Measurements from ENCODE around the gene ZFPM1.

- TF ChIP-seq CTCF (IDR thresholded peaks at IDR 0.05; ENCODE audit: insufficient read depth, low read length) (no peak), POLR2AphosphoS5 (IDR thresholded peaks at IDR 0.05; ENCODE audit: low read depth) (no peak), GABPA (IDR thresholded peaks at IDR 0.05; ENCODE audit: low read depth) (no peak)
- TF ChIP-seq, protein P1, sequence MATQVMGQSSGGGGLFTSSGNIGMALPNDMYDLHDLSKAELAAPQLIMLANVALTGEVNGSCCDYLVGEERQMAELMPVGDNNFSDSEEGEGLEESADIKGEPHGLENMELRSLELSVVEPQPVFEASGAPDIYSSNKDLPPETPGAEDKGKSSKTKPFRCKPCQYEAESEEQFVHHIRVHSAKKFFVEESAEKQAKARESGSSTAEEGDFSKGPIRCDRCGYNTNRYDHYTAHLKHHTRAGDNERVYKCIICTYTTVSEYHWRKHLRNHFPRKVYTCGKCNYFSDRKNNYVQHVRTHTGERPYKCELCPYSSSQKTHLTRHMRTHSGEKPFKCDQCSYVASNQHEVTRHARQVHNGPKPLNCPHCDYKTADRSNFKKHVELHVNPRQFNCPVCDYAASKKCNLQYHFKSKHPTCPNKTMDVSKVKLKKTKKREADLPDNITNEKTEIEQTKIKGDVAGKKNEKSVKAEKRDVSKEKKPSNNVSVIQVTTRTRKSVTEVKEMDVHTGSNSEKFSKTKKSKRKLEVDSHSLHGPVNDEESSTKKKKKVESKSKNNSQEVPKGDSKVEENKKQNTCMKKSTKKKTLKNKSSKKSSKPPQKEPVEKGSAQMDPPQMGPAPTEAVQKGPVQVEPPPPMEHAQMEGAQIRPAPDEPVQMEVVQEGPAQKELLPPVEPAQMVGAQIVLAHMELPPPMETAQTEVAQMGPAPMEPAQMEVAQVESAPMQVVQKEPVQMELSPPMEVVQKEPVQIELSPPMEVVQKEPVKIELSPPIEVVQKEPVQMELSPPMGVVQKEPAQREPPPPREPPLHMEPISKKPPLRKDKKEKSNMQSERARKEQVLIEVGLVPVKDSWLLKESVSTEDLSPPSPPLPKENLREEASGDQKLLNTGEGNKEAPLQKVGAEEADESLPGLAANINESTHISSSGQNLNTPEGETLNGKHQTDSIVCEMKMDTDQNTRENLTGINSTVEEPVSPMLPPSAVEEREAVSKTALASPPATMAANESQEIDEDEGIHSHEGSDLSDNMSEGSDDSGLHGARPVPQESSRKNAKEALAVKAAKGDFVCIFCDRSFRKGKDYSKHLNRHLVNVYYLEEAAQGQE (IDR thresholded peaks at IDR 0.05; ENCODE audit: insufficient replicate concordance, low read depth), result no peak
Measured at GRCh38 chr16:88461331-88462269, 8.5 kb downstream of the ZFPM1 start.

All from HL-60 (cell line).